ENCODE data around the gene PAQR9.

- TF ChIP-seq CTCF (conservative IDR thresholded peaks at IDR 0.05 in 1 of 2, IDR thresholded peaks at IDR 0.05 in 1 of 2; ENCODE audit: low read depth in 1 of 2, low read length in 2 of 2) (no peak), EZH2 (IDR thresholded peaks at IDR 0.05; ENCODE audit: low read length, missing control alignments) (no peak)
These were observed 33.6 kb downstream of the PAQR9 start for GRCh38 chr3:142929890-142930289.
